GM12865 (cell line): ENCODE data around the gene ST6GALNAC5.

Source experiments
- DNase-seq: peaks from one replicate; pipeline ENCODE4 v3.0.0; 2010; ENCODE audit warnings: low read depth
- H3K4me3 ChIP-seq: 2 replicates; pipeline ENCODE4 v1.5.1; 2011; ENCODE audit warnings: mild to moderate bottlenecking, low read depth, low read length, control low read depth
- CTCF ChIP-seq: IDR thresholded peaks from 2 replicates; pipeline ENCODE4 v1.5.1; 2011; ENCODE audit warnings: low read length, control low read depth, low read depth, inconsistent platforms; ENCODE audit not compliant: insufficient read depth; ENCODE audit errors: missing control alignments

Gene ST6GALNAC5

GRCh38 chr1:77030401-77031105 is 163.3 kb downstream of the ST6GALNAC5 start:
- no peak for TF ChIP-seq CTCF
- no peak for DNase-seq
- no peak overlapping the region for H3K4me3 ChIP-seq

GRCh38 chr1:77031106-77031662 is 163.9 kb downstream of the ST6GALNAC5 start:
- DNase-seq: no peak
- no peak overlapping the region for H3K4me3 ChIP-seq
- no peak for TF ChIP-seq CTCF

DNA sequence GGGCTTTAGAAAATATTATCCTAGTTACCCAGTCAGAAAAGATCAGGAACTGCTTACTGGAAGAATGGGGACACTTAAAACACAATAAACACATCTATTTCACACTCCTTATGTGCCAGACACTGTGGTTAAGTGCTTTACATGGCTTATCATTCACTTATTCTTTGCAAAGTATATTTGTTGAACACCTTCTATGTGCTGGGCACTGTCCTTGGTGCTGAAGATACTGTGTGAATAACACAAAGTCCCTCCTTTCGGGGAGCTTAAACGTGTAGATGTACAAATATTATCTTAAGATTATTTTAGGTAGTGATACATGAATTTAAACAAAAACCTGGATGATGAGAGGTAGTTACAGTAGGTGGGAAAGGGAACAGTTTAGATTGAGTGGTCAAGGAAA is 169.3 kb downstream of the ST6GALNAC5 start:
- H3K4me3 ChIP-seq: no peak overlapping the region
- DNase-seq: peak; percentile 29
- no peak for TF ChIP-seq CTCF

- no peak overlapping the region for H3K4me3 ChIP-seq
- DNase-seq: no peak
- no peak for TF ChIP-seq CTCF
Measured at GRCh38 chr1:77037038-77037437, 169.8 kb downstream of the ST6GALNAC5 start.

- TF ChIP-seq CTCF: no peak
- H3K4me3 ChIP-seq: no peak overlapping the region
- no peak for DNase-seq
Measured at GRCh38 chr1:77038000-77038399, 170.7 kb downstream of the ST6GALNAC5 start.

DNA sequence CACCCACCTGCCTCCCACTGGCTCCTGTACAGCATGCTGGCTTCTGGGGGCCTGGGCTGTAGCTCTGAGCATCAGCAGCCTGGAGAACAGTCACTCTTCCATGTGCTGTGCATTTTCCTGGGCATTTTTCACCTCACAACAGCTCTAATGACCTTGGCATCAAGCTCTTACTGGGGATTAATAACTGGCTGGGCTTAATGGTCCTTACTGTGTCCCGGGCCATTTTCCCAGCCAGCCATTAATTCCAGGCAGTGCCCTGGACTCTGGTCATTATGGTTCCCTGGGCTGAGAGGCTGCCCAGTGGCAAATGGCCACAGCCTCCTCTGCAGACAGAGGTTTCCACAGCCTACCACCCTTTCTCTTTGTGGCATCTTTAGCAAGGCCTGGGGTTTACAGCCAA is 171.8 kb downstream of the ST6GALNAC5 start:
- no peak for TF ChIP-seq CTCF
- H3K4me3 ChIP-seq: no peak overlapping the region
- DNase-seq: no peak

DNA sequence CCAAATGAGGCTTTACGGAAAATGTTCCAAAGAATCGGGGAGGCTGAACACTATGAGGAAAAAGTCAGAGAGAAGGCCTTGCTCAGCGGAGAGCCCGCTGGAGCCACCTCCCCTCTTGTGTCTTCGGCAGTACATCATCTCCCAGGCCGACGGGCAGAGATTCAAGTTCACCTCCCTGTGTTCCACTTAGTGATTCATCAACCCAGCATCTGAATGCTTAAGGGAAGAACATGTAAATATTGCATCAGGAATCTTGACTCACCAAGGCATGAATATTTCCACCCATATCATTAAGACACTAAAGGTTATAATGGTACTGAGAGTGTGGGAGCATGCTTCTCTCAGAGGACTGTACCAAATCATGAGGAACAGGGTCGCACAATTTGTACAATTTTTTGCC is 172.5 kb downstream of the ST6GALNAC5 start:
- TF ChIP-seq CTCF: no peak
- DNase-seq: no peak
- no peak overlapping the region for H3K4me3 ChIP-seq
